Measurements from ENCODE around the gene ZNF576. TPM values are rescaled to one million over a fixed set of nuclear protein-coding genes. Genes with fewer than 3 reads are reported as not detected.

ZNF576 gene
- total and polyA plus RNA-seq, 2 donors from 2014 or later: 15.3 to 25.6 TPM

DNA sequence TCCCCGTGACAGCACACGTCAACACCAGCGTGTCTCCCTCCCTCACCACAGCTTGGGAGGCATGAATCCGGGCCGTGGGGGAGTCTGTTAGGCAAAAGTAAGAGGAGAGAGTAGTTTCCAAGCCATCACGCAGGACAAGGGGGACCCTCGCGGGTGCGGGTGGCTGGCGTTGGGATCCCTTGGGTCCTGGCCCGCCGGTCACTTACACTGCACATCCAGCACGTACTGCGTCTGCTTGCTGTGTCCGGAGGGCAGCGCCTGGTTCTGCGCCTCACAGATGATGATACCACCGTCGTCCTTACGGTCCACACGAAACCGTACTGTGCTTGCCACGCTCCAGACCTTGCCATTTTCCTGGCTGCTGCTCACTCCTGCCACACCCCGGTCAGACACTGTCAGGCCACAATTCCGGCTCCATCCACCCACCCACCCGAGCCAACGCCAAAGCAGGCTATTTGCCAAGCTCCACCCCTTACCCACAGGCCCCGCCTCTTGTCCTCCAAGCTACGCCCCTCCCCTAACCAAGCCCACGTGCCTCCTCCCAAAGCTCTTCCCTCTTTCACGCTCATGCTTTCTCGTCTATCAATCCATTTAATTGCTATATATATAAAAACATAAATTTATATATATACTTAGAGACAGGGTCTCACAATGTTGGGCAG lies 29.7 kb downstream of the ZNF576 start:
- no peaks in the 10 kb centered on the region for H3K27me3 ChIP-seq (ENCODE audit: control insufficient read depth, insufficient read depth, low read length)
- no peaks in the 10 kb centered on the region for H3K36me3 ChIP-seq (ENCODE audit: control insufficient read depth in 2 of 3, insufficient read depth in 3 of 3, low read length in 3 of 3)
- intact Hi-C loops (cut with DNase I): no loop called here
- H3K4me3 ChIP-seq (ENCODE audit: low read length in 3 of 3): no peak overlapping the region
- no peak for FAIRE-seq
- TF ChIP-seq, protein P1, sequence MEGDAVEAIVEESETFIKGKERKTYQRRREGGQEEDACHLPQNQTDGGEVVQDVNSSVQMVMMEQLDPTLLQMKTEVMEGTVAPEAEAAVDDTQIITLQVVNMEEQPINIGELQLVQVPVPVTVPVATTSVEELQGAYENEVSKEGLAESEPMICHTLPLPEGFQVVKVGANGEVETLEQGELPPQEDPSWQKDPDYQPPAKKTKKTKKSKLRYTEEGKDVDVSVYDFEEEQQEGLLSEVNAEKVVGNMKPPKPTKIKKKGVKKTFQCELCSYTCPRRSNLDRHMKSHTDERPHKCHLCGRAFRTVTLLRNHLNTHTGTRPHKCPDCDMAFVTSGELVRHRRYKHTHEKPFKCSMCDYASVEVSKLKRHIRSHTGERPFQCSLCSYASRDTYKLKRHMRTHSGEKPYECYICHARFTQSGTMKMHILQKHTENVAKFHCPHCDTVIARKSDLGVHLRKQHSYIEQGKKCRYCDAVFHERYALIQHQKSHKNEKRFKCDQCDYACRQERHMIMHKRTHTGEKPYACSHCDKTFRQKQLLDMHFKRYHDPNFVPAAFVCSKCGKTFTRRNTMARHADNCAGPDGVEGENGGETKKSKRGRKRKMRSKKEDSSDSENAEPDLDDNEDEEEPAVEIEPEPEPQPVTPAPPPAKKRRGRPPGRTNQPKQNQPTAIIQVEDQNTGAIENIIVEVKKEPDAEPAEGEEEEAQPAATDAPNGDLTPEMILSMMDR (IDR thresholded peaks at IDR 0.05; ENCODE audit: borderline replicate concordance, extremely low read depth, insufficient read depth): no peak
- no peak for DNase-seq
- H3K9ac ChIP-seq (ENCODE audit: low read length in 3 of 3): no peak overlapping the region
- no peaks in the 10 kb centered on the region for H3K9me3 ChIP-seq (ENCODE audit: control insufficient read depth in 2 of 3, insufficient read depth in 1 of 3, low read length in 3 of 3)
- H3K27ac ChIP-seq (ENCODE audit: low read depth in 2 of 2, low read length in 2 of 2): no peak overlapping the region
- H3K4me1 ChIP-seq (ENCODE audit: control insufficient read depth in 2 of 3, insufficient read depth in 2 of 3, low read depth in 1 of 3, low read length in 3 of 3): no peaks in the 10 kb centered on the region

DNA sequence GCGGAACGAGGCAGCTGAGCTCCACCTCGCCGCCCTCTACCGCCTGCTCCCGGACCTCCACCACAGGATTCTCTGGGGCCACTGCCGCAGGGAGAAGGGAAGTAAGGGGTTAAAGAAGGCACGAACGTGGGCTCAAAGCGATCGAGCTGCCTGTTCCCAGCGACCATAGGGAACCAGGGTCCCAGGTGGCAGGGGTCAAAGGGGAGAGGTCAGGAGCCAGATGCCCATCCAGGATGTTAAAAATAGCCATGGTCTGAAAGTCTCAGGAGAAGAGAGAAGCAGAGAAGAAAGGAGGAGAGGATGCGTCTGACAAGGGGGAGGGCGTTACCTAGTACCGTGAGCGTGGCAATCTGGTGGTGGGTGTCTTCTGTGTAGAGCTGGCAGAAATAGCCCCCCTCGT lies 30.4 kb downstream of the ZNF576 start:
- H3K9me3 ChIP-seq (ENCODE audit: control insufficient read depth in 2 of 3, insufficient read depth in 1 of 3, low read length in 3 of 3): no peaks in the 10 kb centered on the region
- intact Hi-C loops (cut with DNase I): no loop called here
- TF ChIP-seq, protein P1 (IDR thresholded peaks at IDR 0.05; ENCODE audit: borderline replicate concordance, extremely low read depth, insufficient read depth): no peak
- H3K9ac ChIP-seq (ENCODE audit: low read length in 3 of 3): no peak overlapping the region
- H3K4me1 ChIP-seq (ENCODE audit: control insufficient read depth in 2 of 3, insufficient read depth in 2 of 3, low read depth in 1 of 3, low read length in 3 of 3): no peaks in the 10 kb centered on the region
- FAIRE-seq (no peak), DNase-seq (no peak)
- no peaks in the 10 kb centered on the region for H3K27me3 ChIP-seq (ENCODE audit: control insufficient read depth, insufficient read depth, low read length)
- no peak overlapping the region for H3K27ac ChIP-seq (ENCODE audit: low read depth in 2 of 2, low read length in 2 of 2)
- no peaks in the 10 kb centered on the region for H3K36me3 ChIP-seq (ENCODE audit: control insufficient read depth in 2 of 3, insufficient read depth in 3 of 3, low read length in 3 of 3)
- no peak overlapping the region for H3K4me3 ChIP-seq (ENCODE audit: low read length in 3 of 3)

DNA sequence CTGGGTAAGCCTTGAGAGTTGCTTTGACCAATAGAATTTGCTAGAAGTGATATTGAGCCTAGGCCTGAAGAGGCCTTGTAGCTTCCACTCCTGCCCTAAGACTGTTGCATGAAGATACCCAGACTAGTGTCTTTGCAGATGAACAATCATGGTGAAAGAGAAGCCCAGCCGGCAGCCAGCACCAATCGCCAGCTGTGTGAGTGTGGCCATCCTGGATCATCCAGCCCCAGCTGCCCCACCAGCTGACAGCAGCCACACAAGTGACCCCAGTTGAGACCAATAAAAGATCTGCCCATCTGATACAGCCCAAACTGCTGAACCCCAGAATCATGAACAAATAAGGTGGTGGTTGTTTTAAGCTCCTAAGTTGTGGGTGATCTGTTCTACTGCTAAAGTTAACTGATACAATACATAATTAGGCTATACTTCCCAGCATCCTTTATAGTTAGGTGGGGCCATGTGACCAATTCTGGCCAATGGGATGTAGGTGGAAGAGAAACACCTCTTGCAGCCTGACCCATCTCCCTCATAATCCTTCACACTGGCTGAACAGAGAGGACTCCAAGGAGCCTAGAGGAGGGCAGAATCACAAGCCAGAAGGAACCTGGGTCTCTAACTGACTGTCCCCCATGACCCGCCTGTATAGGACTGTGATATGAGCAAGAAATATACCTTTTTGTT lies 32.4 kb downstream of the ZNF576 start:
- H3K9me3 ChIP-seq (ENCODE audit: control insufficient read depth in 2 of 3, insufficient read depth in 1 of 3, low read length in 3 of 3): no peaks in the 10 kb centered on the region
- H3K4me1 ChIP-seq (ENCODE audit: control insufficient read depth in 2 of 3, insufficient read depth in 2 of 3, low read depth in 1 of 3, low read length in 3 of 3): no peaks in the 10 kb centered on the region
- no peak for FAIRE-seq
- H3K27me3 ChIP-seq (ENCODE audit: control insufficient read depth, insufficient read depth, low read length): no peaks in the 10 kb centered on the region
- no peak overlapping the region for H3K9ac ChIP-seq (ENCODE audit: low read length in 3 of 3)
- no peak overlapping the region for H3K4me3 ChIP-seq (ENCODE audit: low read length in 3 of 3)
- TF ChIP-seq, protein P1 (IDR thresholded peaks at IDR 0.05; ENCODE audit: borderline replicate concordance, extremely low read depth, insufficient read depth): no peak
- intact Hi-C loops (cut with DNase I): no loop called here
- no peak overlapping the region for H3K27ac ChIP-seq (ENCODE audit: low read depth in 2 of 2, low read length in 2 of 2)
- H3K36me3 ChIP-seq (ENCODE audit: control insufficient read depth in 2 of 3, insufficient read depth in 3 of 3, low read length in 3 of 3): no peaks in the 10 kb centered on the region
- no peak for DNase-seq
